HG03460 (cell line): ENCODE results near the gene HMMR.
A peak's percentile ranks its signal among the peaks of the same experiment; 100 is the strongest.
"Not testable (repeated sequence)": the region's sequence is repeated elsewhere in the genome, so short reads cannot be mapped to it uniquely, and the experiment has no call there.

Experiments
- ATAC-seq: cut with Tn5 transposase; IDR thresholded peaks from one replicate; pipeline ENCODE4 v1.9.1; 2021; ENCODE audit not compliant: unreplicated experiment

The HMMR gene, protein sequence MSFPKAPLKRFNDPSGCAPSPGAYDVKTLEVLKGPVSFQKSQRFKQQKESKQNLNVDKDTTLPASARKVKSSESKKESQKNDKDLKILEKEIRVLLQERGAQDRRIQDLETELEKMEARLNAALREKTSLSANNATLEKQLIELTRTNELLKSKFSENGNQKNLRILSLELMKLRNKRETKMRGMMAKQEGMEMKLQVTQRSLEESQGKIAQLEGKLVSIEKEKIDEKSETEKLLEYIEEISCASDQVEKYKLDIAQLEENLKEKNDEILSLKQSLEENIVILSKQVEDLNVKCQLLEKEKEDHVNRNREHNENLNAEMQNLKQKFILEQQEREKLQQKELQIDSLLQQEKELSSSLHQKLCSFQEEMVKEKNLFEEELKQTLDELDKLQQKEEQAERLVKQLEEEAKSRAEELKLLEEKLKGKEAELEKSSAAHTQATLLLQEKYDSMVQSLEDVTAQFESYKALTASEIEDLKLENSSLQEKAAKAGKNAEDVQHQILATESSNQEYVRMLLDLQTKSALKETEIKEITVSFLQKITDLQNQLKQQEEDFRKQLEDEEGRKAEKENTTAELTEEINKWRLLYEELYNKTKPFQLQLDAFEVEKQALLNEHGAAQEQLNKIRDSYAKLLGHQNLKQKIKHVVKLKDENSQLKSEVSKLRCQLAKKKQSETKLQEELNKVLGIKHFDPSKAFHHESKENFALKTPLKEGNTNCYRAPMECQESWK

DNA sequence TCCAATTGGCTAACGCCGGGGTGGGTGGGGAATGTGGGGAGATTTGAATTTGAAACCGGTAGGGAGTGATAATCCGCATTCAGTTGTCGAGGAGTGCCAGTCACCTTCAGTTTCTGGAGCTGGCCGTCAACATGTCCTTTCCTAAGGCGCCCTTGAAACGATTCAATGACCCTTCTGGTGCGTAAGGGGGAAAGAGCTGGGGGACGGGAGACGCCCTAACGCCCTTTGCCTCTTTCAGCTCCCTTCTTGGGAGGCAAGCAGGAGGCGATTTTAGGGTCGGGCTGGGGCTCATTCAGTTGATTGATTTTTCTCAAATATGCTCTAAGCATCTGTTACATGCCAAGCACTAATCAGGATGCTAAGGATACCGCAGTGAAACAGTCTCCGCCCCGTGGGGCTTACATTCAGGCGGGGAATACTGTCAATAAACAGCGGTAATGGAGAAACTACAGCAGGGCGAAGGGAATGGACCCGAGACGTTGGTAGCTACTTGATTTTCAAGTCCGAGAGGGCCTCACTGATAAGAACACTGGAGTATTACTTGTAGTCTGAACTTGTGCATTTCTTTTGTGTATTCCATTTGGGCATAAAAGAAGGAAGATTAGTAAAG, at the start of gene HMMR:
HMMR (plus strand) TSS at position 71 of the 610 bp plus-strand sequence; CDS start at position 132, 61 bp downstream.
- ATAC-seq: peak; percentile 3

DNA sequence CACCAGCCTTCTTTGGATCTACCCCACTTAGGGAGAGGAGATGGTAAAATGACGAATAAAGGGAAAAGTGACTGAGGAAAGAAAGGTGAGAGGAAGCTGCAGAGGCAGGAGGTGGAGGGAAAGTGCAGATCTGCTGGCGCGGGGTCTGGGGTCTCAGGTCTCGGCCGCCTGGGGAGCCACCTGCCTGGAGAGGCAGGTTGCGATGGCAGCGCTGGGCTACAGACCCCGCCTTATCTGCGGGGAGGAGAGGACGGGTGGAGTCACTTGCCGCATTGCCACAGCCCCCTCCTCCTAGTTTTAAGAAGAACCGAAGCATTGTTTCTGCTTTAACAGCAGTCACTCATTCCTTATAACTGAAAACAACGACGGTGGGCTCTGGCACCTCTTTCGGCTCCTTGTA, 44.8 kb upstream of the HMMR start:
- not testable (repeated sequence) for ATAC-seq

DNA sequence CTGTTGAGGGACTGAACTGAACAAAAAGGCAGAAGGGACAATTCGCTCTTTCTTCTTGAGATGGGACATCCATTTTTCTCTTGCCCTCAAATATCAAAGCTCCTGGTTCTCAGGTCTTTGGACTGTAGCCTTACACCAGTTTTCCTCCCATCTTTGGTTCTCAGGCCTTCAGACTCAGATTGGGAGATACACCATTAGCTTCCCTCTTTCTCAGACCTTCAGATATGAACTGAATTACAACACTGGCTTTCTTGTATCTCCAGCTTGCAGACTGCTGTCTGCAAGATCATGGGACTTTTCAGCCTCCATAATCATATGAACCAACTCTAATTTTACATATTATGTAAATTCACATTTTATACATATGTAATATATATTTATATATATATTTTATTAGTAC, 35.6 kb upstream of the HMMR start:
- ATAC-seq: no peak

DNA sequence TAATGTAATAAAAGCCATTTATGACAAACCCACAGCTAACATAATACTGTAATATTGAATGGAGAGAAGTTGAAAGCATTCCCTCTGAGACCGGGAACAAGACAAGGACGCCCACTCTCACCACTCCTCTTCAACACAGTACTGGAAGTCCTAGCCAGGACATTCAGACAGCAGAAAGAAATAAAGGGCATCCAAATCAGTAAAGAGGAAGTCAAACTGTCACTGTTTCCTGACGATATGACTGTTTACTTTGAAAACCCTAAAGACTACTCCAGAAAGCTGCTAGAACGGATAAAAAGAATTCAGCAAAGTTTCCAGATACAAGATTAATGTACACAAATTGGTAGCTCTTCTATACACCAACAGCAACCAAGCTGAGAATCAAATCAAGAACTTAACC, 34.3 kb upstream of the HMMR start:
- not testable (repeated sequence) for ATAC-seq

DNA sequence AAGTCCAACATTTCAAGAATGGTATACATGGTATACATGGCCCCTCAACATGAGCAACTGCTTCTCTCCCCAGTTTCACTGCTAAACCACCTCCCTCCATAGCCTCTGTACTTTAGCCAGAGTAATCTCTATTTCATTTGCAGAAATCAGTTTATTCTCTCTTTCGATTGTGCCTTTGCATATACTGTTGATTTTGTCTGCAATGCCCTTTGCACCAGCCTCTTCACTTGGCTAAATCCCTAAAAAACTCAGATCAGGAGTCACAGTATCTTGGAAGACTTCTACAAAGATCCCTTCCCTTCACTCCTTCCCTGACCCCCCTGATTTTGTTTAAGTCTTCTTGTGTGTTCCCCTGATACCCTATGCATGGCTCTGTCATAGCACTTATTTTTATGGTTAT, 27.9 kb upstream of the HMMR start:
- ATAC-seq: no peak

DNA sequence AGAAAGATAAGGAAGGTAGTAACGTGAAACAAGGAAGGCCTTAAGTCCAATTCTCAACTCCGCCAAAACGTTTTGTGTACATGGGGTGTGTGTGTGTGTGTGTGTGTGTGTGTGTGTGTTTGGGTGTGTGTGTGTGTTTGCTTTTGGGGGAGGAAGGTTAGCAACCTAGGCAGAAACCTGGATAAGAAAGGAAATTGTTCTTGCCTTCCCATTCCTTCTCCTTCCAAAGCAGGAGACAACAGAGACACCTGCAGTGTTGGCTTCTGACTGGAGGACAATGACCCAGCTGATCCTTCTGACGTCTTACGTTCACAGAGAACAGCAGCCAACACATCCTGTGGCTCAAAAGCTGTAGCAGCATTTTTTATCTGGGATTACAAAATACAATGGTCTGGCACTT, 27.2 kb upstream of the HMMR start:
- ATAC-seq: no peak

DNA sequence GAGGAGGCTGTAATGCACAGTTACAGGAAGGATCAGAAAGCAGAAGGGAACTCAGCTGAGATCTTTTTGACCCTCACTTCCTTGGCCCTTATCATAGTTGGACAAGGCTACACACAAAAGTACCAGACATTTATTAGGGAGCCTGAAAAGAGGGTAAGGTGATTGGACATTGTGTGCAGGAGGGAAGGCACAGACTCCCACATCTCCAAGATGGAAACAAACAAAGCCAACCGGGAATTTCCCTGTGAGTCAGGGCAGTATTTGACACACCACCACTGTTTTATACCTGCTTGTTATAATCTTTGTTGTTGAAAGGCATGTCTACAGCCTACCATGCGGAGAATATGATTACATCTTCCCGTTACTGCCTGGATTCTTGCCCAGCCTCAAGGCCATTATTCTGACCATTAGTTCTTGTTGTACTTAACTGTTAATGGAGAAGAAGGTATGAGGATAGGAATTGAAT, 26.0 kb upstream of the HMMR start:
- ATAC-seq: no peak

DNA sequence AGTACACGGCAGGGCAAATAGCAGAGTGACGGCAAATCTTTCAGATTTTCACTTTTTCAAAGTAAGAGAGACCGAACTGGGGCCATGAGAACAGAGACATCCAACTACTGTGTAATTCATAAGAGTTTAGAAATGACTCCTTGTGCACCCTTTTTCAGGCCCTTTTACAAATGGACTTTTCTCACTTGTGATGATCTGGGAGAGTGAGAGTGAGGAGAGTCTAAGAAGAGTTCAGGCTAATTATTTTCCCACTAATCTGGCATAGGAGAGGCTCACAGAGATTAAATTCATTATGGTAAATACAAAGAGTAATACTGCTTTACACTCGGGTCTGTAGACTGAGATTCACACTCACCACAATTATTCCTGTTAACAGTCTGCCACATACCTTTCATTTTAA, 23.9 kb upstream of the HMMR start:
- no peak for ATAC-seq

DNA sequence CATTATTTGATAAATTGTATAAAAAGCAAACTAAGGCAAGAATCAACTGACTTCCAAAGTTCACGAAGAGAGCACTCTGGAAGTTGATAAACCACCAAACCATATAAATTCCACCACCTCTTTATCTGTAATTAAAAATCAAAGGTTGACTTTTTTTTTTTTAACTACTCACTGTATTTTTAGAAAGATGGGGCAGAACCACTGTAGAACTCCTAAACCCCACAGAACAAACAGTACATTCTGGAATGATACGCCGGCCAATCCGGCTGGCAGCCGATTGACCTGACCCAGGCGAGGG, 23.5 kb upstream of the HMMR start:
- ATAC-seq: no peak

DNA sequence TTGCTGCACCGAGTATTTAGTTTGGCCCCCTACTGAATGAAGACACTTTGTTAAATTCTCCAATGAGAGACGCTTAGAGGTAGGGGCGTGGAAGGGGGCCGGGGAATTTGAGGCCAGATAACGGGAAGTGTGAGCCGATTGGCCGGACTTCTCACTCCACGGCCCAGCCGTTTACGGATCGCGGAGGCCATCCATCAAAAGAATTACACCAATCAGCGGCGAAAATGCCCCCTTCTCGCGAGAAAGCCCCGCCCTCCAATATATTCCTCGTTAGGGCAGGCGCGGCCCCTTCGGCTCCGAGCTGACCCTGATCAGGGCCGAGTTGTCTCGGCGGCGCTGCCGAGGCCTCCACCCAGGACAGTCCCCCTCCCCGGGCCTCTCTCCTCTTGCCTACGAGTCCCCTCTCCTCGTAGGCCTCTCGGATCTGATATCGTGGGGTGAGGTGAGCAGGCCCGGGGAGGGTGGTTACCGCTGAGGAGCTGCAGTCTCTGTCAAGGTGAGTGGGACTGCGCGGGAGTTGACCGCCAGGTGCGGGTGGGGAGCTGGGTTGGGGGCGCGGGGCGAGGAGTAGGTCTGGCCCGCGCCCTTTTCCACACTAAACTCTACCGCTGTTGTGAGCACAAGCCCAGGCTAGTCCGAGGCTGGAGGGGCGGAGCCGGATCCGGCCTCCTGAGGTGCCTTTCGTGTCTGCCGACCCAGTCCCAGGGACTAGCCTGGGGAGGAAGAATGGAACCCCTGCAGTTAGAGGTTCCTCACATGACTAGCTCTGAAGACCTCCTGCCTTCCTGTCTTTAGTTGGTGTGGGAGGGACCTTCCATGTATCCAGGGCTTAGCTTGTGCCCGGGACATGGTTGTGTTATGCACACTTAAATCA, 22.9 kb upstream of the HMMR start, which contains the start of gene CCNG1:
CCNG1 (plus strand) TSS at position 287 of the 874 bp plus-strand sequence. CDS start 1,662 bp downstream, outside the sequence.
- peak; percentile 94 for ATAC-seq

DNA sequence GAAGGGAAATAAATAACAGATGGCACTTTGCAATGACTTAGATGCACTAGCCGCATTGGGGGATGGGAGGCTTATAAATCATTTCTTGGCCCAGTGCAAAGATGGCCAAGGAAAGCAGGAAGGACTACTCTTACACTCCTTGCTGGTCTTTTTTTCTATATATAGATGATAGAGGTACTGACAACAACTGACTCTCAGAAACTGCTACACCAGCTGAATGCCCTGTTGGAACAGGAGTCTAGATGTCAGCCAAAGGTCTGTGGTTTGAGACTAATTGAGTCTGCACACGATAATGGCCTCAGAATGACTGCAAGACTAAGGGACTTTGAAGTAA, 21.4 kb upstream of the HMMR start:
- ATAC-seq: no peak

DNA sequence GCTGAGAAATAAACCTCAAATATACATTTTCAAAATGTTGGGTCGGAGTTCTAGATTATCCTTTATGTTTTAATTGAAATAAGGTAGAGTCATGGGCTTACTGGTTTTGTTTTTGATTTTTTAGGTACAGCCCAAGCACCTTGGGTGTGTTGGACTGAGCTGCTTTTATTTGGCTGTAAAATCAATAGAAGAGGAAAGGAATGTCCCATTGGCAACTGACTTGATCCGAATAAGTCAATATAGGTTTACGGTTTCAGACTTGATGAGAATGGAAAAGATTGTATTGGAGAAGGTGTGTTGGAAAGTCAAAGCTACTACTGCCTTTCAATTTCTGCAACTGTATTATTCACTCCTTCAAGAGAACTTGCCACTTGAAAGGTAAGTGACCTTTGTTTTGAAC, 19.5 kb upstream of the HMMR start:
- ATAC-seq: no peak

DNA sequence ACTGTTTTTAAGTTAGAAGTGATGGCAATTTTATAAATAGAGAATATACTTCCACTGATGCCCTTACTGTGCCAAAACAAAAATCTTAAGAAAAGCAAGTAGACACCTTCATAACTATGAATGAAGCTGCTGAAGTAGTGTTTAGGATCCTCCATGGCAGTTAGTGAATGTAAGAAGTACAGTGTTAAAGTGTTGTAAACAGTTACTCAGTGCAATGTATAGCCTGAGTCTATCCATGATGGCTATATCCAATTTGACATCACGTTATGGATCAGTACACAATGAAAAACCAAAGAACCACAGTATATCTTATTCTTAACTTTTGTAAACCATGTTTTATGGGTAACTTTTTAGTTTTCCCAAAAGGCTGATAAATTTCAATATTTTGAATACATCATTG, 15.9 kb upstream of the HMMR start:
- no peak for ATAC-seq

DNA sequence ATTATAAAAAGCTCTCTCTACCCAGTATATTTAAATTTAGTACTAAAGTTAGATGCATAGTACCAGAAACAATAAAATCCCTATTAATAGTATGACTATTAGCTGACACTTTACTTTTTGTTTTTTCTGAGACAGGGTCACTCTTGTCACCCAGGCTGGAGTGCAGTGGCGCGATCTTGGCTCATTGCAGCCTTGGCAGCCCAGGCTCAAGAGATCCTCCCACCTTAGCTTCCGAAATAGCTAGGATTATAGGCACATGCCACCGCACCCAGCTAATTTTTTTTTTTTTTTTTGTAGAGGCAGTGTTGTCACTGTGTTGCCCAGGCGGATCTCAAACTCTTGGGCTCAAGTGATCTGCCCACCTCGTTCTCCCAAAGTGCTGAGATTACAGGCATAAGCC, 15.1 kb upstream of the HMMR start:
- ATAC-seq: no peak

DNA sequence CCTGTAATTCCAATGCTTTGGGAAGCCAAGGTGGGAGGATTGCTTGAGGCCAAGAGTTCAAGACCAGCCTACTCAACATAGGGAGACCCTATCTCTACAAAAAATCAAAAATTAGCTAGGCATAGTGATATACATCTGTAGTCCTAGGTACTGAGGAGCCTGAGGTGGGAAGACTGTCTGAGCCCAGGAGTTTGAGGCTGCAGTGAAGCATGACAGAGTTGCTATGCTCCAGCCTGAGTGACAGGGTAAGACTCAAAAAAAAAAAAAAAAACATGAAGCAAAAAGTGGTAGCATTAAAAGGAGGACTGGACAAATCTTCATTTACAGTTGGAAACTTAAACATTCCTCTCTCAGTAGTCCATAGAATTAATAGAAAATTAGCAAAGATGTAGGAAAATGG, 13.2 kb upstream of the HMMR start:
- ATAC-seq: no peak

DNA sequence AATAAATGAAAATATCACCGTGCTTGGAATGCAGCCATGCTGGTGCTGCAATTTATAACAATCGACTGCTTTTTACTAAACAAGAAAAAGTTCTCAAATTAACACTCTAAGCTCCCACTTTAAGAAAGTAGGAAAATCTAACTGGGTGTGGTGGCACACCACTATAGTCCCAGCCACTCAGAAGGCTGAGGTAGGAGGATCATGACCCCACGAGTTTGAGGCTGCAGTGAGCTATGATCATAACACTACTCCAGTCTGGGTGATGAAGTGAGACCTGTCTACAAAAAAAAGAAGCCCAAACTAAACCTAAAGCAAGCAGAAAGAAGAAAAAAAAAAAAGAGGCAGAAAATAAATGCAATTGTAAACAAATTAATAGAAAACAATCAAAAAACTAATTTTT, 12.6 kb upstream of the HMMR start:
- no peak for ATAC-seq

DNA sequence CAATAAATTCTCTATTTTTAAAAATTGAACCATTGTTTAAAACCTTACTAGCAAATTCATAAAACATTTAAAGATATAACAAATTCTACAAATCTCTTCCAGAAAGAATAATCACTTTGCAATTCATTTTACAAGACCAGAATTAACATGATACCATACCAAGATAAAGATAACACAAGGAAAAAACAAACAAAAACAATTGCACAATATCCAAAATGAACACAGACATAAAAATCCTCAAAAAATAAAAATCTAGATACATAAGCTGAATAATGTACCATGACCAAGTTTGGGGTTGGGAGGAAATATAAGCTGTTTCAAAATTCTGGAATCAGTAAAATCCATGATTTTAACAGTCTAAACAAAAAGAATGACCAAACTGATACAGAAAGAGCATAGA, 11.9 kb upstream of the HMMR start:
- ATAC-seq: no peak

DNA sequence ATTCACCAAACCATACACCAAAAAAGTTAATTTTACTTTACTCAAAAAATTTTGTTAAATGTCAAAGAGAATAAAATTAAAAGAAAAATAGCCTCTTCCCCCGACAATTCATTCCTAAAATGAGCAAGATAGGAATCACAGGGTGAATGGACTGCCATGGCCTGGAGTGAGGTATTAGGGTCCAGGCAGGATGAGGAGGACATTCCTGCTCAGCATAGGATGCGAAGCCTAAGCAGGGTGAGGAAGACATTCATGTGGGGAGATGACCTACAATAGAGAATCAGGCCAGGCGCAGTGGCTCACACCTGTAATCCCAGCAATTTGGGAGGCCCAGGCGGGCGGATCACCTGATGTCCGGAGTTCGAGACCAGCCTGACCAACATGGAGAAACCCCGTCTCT, 8.9 kb upstream of the HMMR start:
- ATAC-seq: no peak

DNA sequence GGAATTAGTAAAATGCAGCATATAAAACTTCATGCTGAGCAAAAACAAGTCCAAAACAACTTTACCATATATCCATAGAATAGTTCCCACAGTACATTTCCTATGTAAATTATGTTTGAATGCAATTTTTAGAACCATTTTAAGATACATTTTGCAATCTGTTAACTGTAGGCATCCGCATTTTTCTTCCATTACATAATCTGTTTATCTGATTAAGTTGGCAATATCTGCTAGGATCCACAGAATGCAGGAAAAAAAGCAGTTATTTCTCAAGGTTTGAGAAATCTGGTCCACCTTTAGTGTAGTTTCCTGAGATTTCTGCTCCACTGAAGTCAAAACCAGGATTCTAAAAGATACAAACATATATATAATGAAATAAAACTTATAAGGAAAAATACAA, 6.7 kb upstream of the HMMR start:
- no peak for ATAC-seq

DNA sequence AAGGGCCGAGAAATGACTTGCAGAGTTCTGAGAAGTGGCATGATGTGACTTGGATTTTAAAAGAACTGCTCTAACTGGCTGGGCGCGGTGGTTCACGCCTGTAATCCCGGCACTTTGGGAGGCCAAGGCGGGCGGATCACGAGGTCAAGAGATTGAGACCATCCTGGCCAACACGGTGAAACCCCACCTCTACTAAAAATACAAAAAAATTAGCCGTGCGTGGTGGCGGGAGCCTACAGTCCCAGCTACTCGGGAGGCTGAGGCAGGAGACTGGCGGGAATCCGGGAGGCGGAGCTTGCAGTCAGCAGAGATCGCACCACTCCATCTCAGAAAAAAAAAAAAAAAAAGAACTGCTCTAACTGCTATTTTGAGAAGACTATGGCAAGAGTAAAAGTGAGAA, 5.0 kb upstream of the HMMR start:
- ATAC-seq: not testable (repeated sequence)

DNA sequence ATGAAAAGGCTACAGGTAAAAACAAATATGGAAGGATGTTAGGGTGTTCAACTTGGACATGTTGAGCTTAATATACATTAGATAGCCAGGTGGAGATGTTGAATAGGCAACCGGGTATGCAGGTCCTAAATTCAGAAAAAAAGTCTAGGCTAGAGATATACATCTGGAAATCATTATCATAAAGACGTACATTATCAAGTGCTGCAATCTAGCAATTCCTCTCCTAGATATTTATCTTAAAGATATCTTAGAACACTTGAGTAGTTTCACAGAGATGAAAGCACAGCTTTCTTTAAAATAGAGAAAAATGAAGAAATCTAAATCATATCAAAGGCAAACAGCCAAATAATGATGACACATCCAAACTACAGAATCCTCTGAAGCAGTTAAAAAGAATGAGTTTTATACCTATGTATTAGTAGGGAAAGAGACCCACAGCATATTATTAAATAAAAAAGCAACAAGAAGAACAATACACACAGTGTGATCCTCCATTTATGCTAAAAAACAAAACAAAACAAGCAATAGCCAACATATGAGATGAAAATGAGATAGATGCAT, 4.3 kb upstream of the HMMR start:
- no peak for ATAC-seq
